ENCODE measurements around the gene TTC39B. TPM values are rescaled to one million over a fixed set of nuclear protein-coding genes. Genes with fewer than 3 reads are reported as not detected.

Gene TTC39B
- total RNA-seq, 2 donors from 2014 or later: 53.5 to 69.5 TPM

DNA sequence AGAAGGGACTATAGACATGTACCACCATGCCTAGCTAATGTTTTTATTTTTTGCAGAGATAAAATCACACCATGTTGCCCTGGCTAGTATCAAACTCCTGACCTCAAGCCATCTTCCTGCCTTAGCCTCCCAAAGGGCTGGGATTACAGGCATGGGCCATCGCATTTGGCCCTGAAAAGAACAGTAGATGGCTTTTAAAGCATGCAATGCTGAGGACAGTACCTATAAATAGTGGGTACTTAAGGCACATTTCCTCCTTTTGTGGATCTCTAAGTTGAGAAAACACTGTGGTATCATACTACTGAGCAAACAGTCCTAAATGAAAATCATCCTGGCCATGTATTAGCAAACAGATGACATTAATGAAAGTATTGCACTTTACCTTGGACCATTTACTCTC is 119.4 kb downstream of the TTC39B start:
- Histone ChIP-seq H3K4me3 (ENCODE audit: low read length) (no peak overlapping the region), H3K4me1 (ENCODE audit: control insufficient read depth, insufficient read depth, low read length) (no peaks in the 10 kb centered on the region), H3K9ac (ENCODE audit: extremely low read depth, low read length, poor library complexity, severe bottlenecking) (no peak overlapping the region), H3K36me3 (ENCODE audit: control insufficient read depth, insufficient read depth, low read length) (peaks cover 94% of the 10 kb centered on the region), H3K27me3 (ENCODE audit: control insufficient read depth, insufficient read depth, low read length, poor library complexity, severe bottlenecking) (no peaks in the 10 kb centered on the region), H3K9me3 (ENCODE audit: control insufficient read depth, low read length) (no peaks in the 10 kb centered on the region), H3K27ac (ENCODE audit: low read depth, low read length) (no peak overlapping the region)
- Mint-ChIP-seq H3K36me3 (ENCODE audit: low read depth) (peaks cover 83% of the 10 kb centered on the region), H3K4me3 (no peak overlapping the region), H3K27me3 (ENCODE audit: insufficient read depth) (no peaks in the 10 kb centered on the region), H3K27ac (peak overlapping the region; percentile 44), H3K4me1 (no peaks in the 10 kb centered on the region), H3K9me3 (no peaks in the 10 kb centered on the region)
- TF ChIP-seq, protein P1, sequence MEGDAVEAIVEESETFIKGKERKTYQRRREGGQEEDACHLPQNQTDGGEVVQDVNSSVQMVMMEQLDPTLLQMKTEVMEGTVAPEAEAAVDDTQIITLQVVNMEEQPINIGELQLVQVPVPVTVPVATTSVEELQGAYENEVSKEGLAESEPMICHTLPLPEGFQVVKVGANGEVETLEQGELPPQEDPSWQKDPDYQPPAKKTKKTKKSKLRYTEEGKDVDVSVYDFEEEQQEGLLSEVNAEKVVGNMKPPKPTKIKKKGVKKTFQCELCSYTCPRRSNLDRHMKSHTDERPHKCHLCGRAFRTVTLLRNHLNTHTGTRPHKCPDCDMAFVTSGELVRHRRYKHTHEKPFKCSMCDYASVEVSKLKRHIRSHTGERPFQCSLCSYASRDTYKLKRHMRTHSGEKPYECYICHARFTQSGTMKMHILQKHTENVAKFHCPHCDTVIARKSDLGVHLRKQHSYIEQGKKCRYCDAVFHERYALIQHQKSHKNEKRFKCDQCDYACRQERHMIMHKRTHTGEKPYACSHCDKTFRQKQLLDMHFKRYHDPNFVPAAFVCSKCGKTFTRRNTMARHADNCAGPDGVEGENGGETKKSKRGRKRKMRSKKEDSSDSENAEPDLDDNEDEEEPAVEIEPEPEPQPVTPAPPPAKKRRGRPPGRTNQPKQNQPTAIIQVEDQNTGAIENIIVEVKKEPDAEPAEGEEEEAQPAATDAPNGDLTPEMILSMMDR (conservative IDR thresholded peaks at IDR 0.05): no peak
- no peak for DNase-seq
- 100% methylated on average over 1 of the region's 1 CpG; no CpG with 5 or more reads in 1 of the 2 experiments for WGBS, 2 experiments (ENCODE audit: insufficient coverage in 1 of 2, insufficient read length in 1 of 2)

DNA sequence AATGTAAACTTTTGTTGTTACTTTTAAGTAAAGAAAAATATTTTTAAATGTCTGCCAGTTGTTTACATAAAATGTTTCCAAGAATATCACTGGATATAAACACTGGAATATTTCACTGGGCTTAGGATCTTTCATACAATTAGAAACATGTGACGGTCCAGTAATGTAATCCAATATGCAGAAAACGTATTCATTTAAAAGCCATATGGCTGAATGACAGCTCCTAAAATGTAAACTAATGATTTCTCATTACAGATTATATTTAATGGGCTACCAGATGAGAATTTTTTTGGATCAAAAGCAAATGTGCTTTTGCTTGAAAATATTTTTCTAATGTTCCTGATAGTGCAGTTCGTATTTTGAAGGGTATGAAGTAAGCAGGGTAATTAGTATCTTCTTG is 124.3 kb downstream of the TTC39B start:
- Histone ChIP-seq H3K9ac (ENCODE audit: extremely low read depth, low read length, poor library complexity, severe bottlenecking) (no peak overlapping the region), H3K27ac (ENCODE audit: low read depth, low read length) (no peak overlapping the region), H3K4me3 (ENCODE audit: low read length) (no peak overlapping the region), H3K27me3 (ENCODE audit: control insufficient read depth, insufficient read depth, low read length, poor library complexity, severe bottlenecking) (no peaks in the 10 kb centered on the region), H3K36me3 (ENCODE audit: control insufficient read depth, insufficient read depth, low read length) (peaks cover 90% of the 10 kb centered on the region), H3K4me1 (ENCODE audit: control insufficient read depth, insufficient read depth, low read length) (no peaks in the 10 kb centered on the region), H3K9me3 (ENCODE audit: control insufficient read depth, low read length) (no peaks in the 10 kb centered on the region)
- 80% methylated on average over 2 to 3 of the region's 3 CpGs for WGBS, 2 experiments (ENCODE audit: insufficient coverage in 1 of 2, insufficient read length in 1 of 2)
- peaks cover 75% of the 10 kb centered on the region for H3K36me3 Mint-ChIP-seq (ENCODE audit: low read depth)
- no peaks in the 10 kb centered on the region for H3K27me3 Mint-ChIP-seq (ENCODE audit: insufficient read depth)
- H3K4me1 Mint-ChIP-seq: no peaks in the 10 kb centered on the region
- no peak for DNase-seq
- no peak overlapping the region for H3K4me3 Mint-ChIP-seq
- no peak overlapping the region for H3K27ac Mint-ChIP-seq
- TF ChIP-seq, protein P1 (conservative IDR thresholded peaks at IDR 0.05): no peak
- no peaks in the 10 kb centered on the region for H3K9me3 Mint-ChIP-seq

DNA sequence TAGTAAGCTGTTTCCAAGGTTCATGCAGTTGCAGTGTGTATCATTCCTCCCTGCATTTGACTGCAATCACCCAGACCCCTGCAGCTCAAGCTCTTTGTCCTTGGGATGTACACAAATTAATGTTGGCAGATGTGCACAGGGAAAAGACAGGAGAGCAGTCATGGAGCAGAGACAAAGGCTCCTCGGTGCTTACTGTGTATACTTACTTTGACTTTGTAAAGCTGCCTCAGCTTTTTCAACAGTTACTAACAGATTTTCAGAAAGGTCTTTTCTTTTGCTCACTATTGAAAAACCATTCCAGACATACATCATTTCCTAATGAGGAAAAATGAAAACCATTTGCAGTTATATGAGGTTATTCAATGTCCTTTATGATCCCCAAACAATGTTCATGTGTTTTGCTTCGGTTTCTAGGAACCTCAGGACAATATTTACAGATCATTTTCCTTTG is 124.9 kb downstream of the TTC39B start:
- no peak overlapping the region for H3K27ac Mint-ChIP-seq
- peaks cover 74% of the 10 kb centered on the region for H3K36me3 Mint-ChIP-seq (ENCODE audit: low read depth)
- Histone ChIP-seq H3K27me3 (ENCODE audit: control insufficient read depth, insufficient read depth, low read length, poor library complexity, severe bottlenecking) (no peaks in the 10 kb centered on the region), H3K36me3 (ENCODE audit: control insufficient read depth, insufficient read depth, low read length) (peaks cover 89% of the 10 kb centered on the region), H3K9me3 (ENCODE audit: control insufficient read depth, low read length) (no peaks in the 10 kb centered on the region), H3K4me3 (ENCODE audit: low read length) (no peak overlapping the region), H3K9ac (ENCODE audit: extremely low read depth, low read length, poor library complexity, severe bottlenecking) (no peak overlapping the region), H3K4me1 (ENCODE audit: control insufficient read depth, insufficient read depth, low read length) (no peaks in the 10 kb centered on the region), H3K27ac (ENCODE audit: low read depth, low read length) (peak overlapping the region; percentile 88)
- WGBS, 2 experiments (ENCODE audit: insufficient coverage in 1 of 2, insufficient read length in 1 of 2): 83 to 88% methylated on average over 1 to 2 of the region's 2 CpGs
- H3K9me3 Mint-ChIP-seq: no peaks in the 10 kb centered on the region
- H3K27me3 Mint-ChIP-seq (ENCODE audit: insufficient read depth): no peaks in the 10 kb centered on the region
- no peaks in the 10 kb centered on the region for H3K4me1 Mint-ChIP-seq
- no peak overlapping the region for H3K4me3 Mint-ChIP-seq
- DNase-seq: no peak
- TF ChIP-seq, protein P1 (conservative IDR thresholded peaks at IDR 0.05): no peak

All from endodermal cell (in vitro differentiated cells).